ENCODE measurements around the gene GLDC. TPM values are rescaled to one million over a fixed set of nuclear protein-coding genes. Genes with fewer than 3 reads are reported as not detected.

The GLDC gene
- total RNA-seq, 1 donor from 2014 or later, result 100 TPM

GRCh38 chr9:6609497-6610016 is 36.0 kb downstream of the GLDC start:
- H3K4me1 ChIP-seq, result no peaks in the 10 kb centered on the region
- H3F3A ChIP-seq (ENCODE audit: low read depth), result no peaks in the 10 kb centered on the region
- Mint-ChIP-seq H3K27ac (peak overlapping the region; percentile 80), H3K9me3 (no peaks in the 10 kb centered on the region), H3K36me3 (peaks cover 28% of the 10 kb centered on the region), H3K4me3 (no peak overlapping the region), H3K27me3 (ENCODE audit: insufficient read depth, low read depth) (no peaks in the 10 kb centered on the region), H3K4me1 (peaks cover 4% of the 10 kb centered on the region)
- H3K79me2 ChIP-seq (ENCODE audit: low read depth), result no peaks in the 10 kb centered on the region
- no peak for DNase-seq (ENCODE audit: low spot score)
- no peak overlapping the region for H3K9ac ChIP-seq
- H3K4me3 ChIP-seq, result no peak overlapping the region
- H3K9me3 ChIP-seq (ENCODE audit: low read depth), result no peaks in the 10 kb centered on the region
- H3K36me3 ChIP-seq, result no peaks in the 10 kb centered on the region
- TF ChIP-seq EZH2phosphoT487 (IDR thresholded peaks at IDR 0.05) (no peak), EZH2 (IDR thresholded peaks at IDR 0.05) (no peak), CTCF (IDR thresholded peaks at IDR 0.05) (no peak)
- no peaks in the 10 kb centered on the region for H3K27me3 ChIP-seq
- no peak overlapping the region for H3K4me2 ChIP-seq
- no peak overlapping the region for H3K27ac ChIP-seq
- no peak overlapping the region for H2AFZ ChIP-seq (replicated peaks)
- H4K20me1 ChIP-seq (ENCODE audit: low read depth), result no peaks in the 10 kb centered on the region

- Histone ChIP-seq H3K4me1 (no peaks in the 10 kb centered on the region), H2AFZ (replicated peaks) (no peak overlapping the region), H3F3A (ENCODE audit: low read depth) (no peaks in the 10 kb centered on the region), H3K79me2 (ENCODE audit: low read depth) (no peaks in the 10 kb centered on the region), H3K4me3 (no peak overlapping the region), H3K27me3 (no peaks in the 10 kb centered on the region), H3K9ac (no peak overlapping the region), H3K27ac (no peak overlapping the region), H3K9me3 (ENCODE audit: low read depth) (no peaks in the 10 kb centered on the region), H4K20me1 (ENCODE audit: low read depth) (no peaks in the 10 kb centered on the region), H3K36me3 (no peaks in the 10 kb centered on the region), H3K4me2 (no peak overlapping the region)
- H3K9me3 Mint-ChIP-seq, result no peaks in the 10 kb centered on the region
- no peaks in the 10 kb centered on the region for H3K4me1 Mint-ChIP-seq
- TF ChIP-seq EZH2 (IDR thresholded peaks at IDR 0.05) (no peak), EZH2phosphoT487 (IDR thresholded peaks at IDR 0.05) (no peak), CTCF (IDR thresholded peaks at IDR 0.05) (no peak)
- no peak for DNase-seq (ENCODE audit: low spot score)
- no peaks in the 10 kb centered on the region for H3K27me3 Mint-ChIP-seq (ENCODE audit: insufficient read depth, low read depth)
- no peak overlapping the region for H3K27ac Mint-ChIP-seq
- H3K36me3 Mint-ChIP-seq, result peaks cover 32% of the 10 kb centered on the region
- no peak overlapping the region for H3K4me3 Mint-ChIP-seq
Observed at GRCh38 chr9:6605202-6605601, 40.3 kb downstream of the GLDC start.

- Mint-ChIP-seq H3K4me1 (no peaks in the 10 kb centered on the region), H3K36me3 (peaks cover 35% of the 10 kb centered on the region), H3K27me3 (ENCODE audit: insufficient read depth, low read depth) (no peaks in the 10 kb centered on the region), H3K27ac (no peak overlapping the region), H3K4me3 (no peak overlapping the region), H3K9me3 (no peaks in the 10 kb centered on the region)
- Histone ChIP-seq H3K27ac (no peak overlapping the region), H3K27me3 (no peaks in the 10 kb centered on the region), H3K9me3 (ENCODE audit: low read depth) (no peaks in the 10 kb centered on the region), H3K4me2 (no peak overlapping the region), H3F3A (ENCODE audit: low read depth) (no peaks in the 10 kb centered on the region), H3K4me1 (no peaks in the 10 kb centered on the region), H2AFZ (replicated peaks) (no peak overlapping the region), H4K20me1 (ENCODE audit: low read depth) (no peaks in the 10 kb centered on the region), H3K9ac (no peak overlapping the region), H3K79me2 (ENCODE audit: low read depth) (no peaks in the 10 kb centered on the region), H3K4me3 (no peak overlapping the region), H3K36me3 (peaks cover 3% of the 10 kb centered on the region)
- TF ChIP-seq EZH2phosphoT487 (IDR thresholded peaks at IDR 0.05) (no peak), EZH2 (IDR thresholded peaks at IDR 0.05) (no peak)
- no peak for DNase-seq (ENCODE audit: low spot score)
Observed at GRCh38 chr9:6600426-6600825, 45.1 kb downstream of the GLDC start.

GRCh38 chr9:6600006-6600405 is 45.5 kb downstream of the GLDC start:
- Mint-ChIP-seq H3K27me3 (ENCODE audit: insufficient read depth, low read depth) (no peaks in the 10 kb centered on the region), H3K9me3 (no peaks in the 10 kb centered on the region), H3K36me3 (peaks cover 32% of the 10 kb centered on the region), H3K27ac (no peak overlapping the region), H3K4me1 (no peaks in the 10 kb centered on the region), H3K4me3 (no peak overlapping the region)
- Histone ChIP-seq H2AFZ (replicated peaks) (no peak overlapping the region), H3K4me1 (no peaks in the 10 kb centered on the region), H3K4me3 (no peak overlapping the region), H3K27me3 (no peaks in the 10 kb centered on the region), H3K9me3 (ENCODE audit: low read depth) (no peaks in the 10 kb centered on the region), H3K36me3 (peaks cover 3% of the 10 kb centered on the region), H4K20me1 (ENCODE audit: low read depth) (no peaks in the 10 kb centered on the region), H3K9ac (no peak overlapping the region), H3K27ac (no peak overlapping the region), H3K79me2 (ENCODE audit: low read depth) (no peaks in the 10 kb centered on the region), H3F3A (ENCODE audit: low read depth) (no peaks in the 10 kb centered on the region), H3K4me2 (no peak overlapping the region)
- DNase-seq (ENCODE audit: low spot score), result no peak
- TF ChIP-seq CTCF (IDR thresholded peaks at IDR 0.05) (no peak), EZH2phosphoT487 (IDR thresholded peaks at IDR 0.05) (no peak), EZH2 (IDR thresholded peaks at IDR 0.05) (no peak)

All from neural progenitor cell (in vitro differentiated cells).